Measurements from ENCODE around the gene C10orf95. TPM values are rescaled to one million over a fixed set of nuclear protein-coding genes. Genes with fewer than 3 reads are reported as not detected.
"Not testable (repeated sequence)": the region's sequence is repeated elsewhere in the genome, so short reads cannot be mapped to it uniquely, and the experiment has no call there.

C10orf95 gene
- total RNA-seq = 0.32 and 0.83 TPM in 2 replicates
- total RNA-seq (2013) = 0.54 TPM
- 0.36 and 0.63 TPM in 2 replicates for polyA plus RNA-seq
- 0.29 and 0.77 TPM in 2 replicates for polyA minus RNA-seq

- POLR2A ChIA-PET = interaction anchor here (0.5 to 3.4 kb wide), 9 partner anchors 10 to 298 kb away, joined by 3 to 31 read pairs (median 11); partner anchors contain the start of genes ACTR1A, CUEDC2, FBXL15 and NFKB2
- H3K27ac ChIP-seq (ENCODE audit: low read length in 2 of 2) = peak within 1 kb of the TSS; percentile 2 to 67
- Mint-ChIP-seq H3K4me1 (peaks cover 19% of the 10 kb centered on the region), H3K4me3 (peak within 1 kb of the TSS; percentile 97), H3K9me3 (ENCODE audit: insufficient read depth) (no peaks in the 10 kb centered on the region), H3K27ac (peak within 1 kb of the TSS; percentile 97), H3K27me3 (no peaks in the 10 kb centered on the region)
- H3K4me2 ChIP-seq (replicated peaks; ENCODE audit: low read depth, low read length, poor library complexity, severe bottlenecking) = peak within 1 kb of the TSS; percentile 85
- H2AFZ ChIP-seq (ENCODE audit: insufficient read depth, low read depth, low read length, poor library complexity, severe bottlenecking) = peak within 1 kb of the TSS; percentile 83
- TF ChIP-seq EZH2 (IDR thresholded peaks at IDR 0.05; ENCODE audit: borderline replicate concordance, insufficient read depth, low read depth, low read length, poor library complexity, severe bottlenecking) = no peak
- TF ChIP-seq CTCF (IDR thresholded peaks at IDR 0.05) = no peak
- H4K20me1 ChIP-seq (ENCODE audit: control insufficient read depth, insufficient read depth, low read length, poor library complexity, severe bottlenecking) = peaks cover 13% of the 10 kb centered on the region
- CTCF ChIA-PET = interaction anchor here (0.6 to 6.2 kb wide), 9 partner anchors 10 to 220 kb away, joined by 3 to 32 read pairs (median 14); partner anchors contain the start of genes CUEDC2, FBXL15 and NFKB2
- peaks cover 0 to 20% of the 10 kb centered on the region in 2 experiments for H3K36me3 ChIP-seq (replicated peaks in 1 of 2; ENCODE audit: control extremely low read depth in 1 of 2, control insufficient read depth in 1 of 2, extremely low read depth in 1 of 2, insufficient read depth in 2 of 2, low read length in 1 of 2)
- intact Hi-C loops (cut with micrococcal nuclease) = no loop called here
- DNase-seq = no peak
- H3K4me3 ChIP-seq (ENCODE audit: control extremely low read depth in 1 of 5, extremely low read depth in 1 of 5, insufficient read depth in 1 of 5, low read depth in 2 of 5, low read length in 4 of 5) = peak within 1 kb of the TSS in 4 of 5 experiments; percentile 54 to 97 (median 81)
- ATAC-seq (ENCODE audit: low read depth) = no peak
- H3K9ac ChIP-seq (ENCODE audit: low read length) = peak within 1 kb of the TSS; percentile 75
- no peaks in the 10 kb centered on the region for H3K27me3 ChIP-seq (replicated peaks in 1 of 4; ENCODE audit: control extremely low read depth in 1 of 4, control insufficient read depth in 3 of 4, insufficient read depth in 4 of 4, low read length in 3 of 4)
- peaks cover 10% of the 10 kb centered on the region for H3K79me2 ChIP-seq (ENCODE audit: control insufficient read depth, insufficient read depth, low read length)
- H3K9me3 ChIP-seq (ENCODE audit: control extremely low read depth in 1 of 3, control insufficient read depth in 2 of 3, insufficient read depth in 1 of 3, low read length in 2 of 3) = no peaks in the 10 kb centered on the region
- H3K4me1 ChIP-seq (ENCODE audit: control insufficient read depth in 2 of 2, insufficient read depth in 2 of 2, low read length in 2 of 2) = peaks cover 12 to 15% of the 10 kb centered on the region in 2 donors
- WGBS (ENCODE audit: insufficient coverage) = 31% methylated on average over 26 of the region's 28 CpGs
These were observed at the start of gene C10orf95 for GRCh38 chr10:102451105-102451969. C10orf95 (minus strand) TSS chr10:102451543; CDS start chr10:102451093, 450 bp downstream.

GRCh38 chr10:102500686-102501085 is 49.3 kb upstream of the C10orf95 start:
- peaks cover 24 to 28% of the 10 kb centered on the region in 2 donors for H3K4me1 ChIP-seq (ENCODE audit: control insufficient read depth in 2 of 2, insufficient read depth in 2 of 2, low read length in 2 of 2)
- peaks cover 21% of the 10 kb centered on the region for H3K4me1 Mint-ChIP-seq
- not testable (repeated sequence) for H3K9me3 ChIP-seq (ENCODE audit: control extremely low read depth in 1 of 3, control insufficient read depth in 2 of 3, insufficient read depth in 1 of 3, low read length in 2 of 3); H2AFZ ChIP-seq (ENCODE audit: insufficient read depth, low read depth, low read length, poor library complexity, severe bottlenecking); DNase-seq; H3K27me3 ChIP-seq (replicated peaks in 1 of 4; ENCODE audit: control extremely low read depth in 1 of 4, control insufficient read depth in 3 of 4, insufficient read depth in 4 of 4, low read length in 3 of 4); H3K4me3 Mint-ChIP-seq; H3K27me3 Mint-ChIP-seq; H3K36me3 ChIP-seq (replicated peaks in 1 of 2; ENCODE audit: control extremely low read depth in 1 of 2, control insufficient read depth in 1 of 2, extremely low read depth in 1 of 2, insufficient read depth in 2 of 2, low read length in 1 of 2); H3K4me3 ChIP-seq (ENCODE audit: control extremely low read depth in 1 of 5, extremely low read depth in 1 of 5, insufficient read depth in 1 of 5, low read depth in 2 of 5, low read length in 4 of 5); ATAC-seq (ENCODE audit: low read depth); H3K27ac Mint-ChIP-seq; H3K9me3 Mint-ChIP-seq (ENCODE audit: insufficient read depth); H3K9ac ChIP-seq (ENCODE audit: low read length)
- CTCF ChIA-PET = interaction anchor here (0.6 to 7.8 kb wide), 6 partner anchors 39 to 331 kb away, joined by 3 to 110 read pairs (median 4); no protein-coding TSS in a partner anchor
- POLR2A ChIA-PET = interaction anchor here (0.9 kb wide), 1 partner anchor 64 kb away, joined by 3 read pairs; no protein-coding TSS in a partner anchor
- H3K4me2 ChIP-seq (replicated peaks; ENCODE audit: low read depth, low read length, poor library complexity, severe bottlenecking) = peak overlapping the region; percentile 100
- intact Hi-C loops (cut with micrococcal nuclease) = loop anchor here (5.0 kb wide), 3 partner anchors 273 to 692 kb away; partner anchors contain the start of genes ELOVL3 and NT5C2
- peak overlapping the region in 1 of 2 donors; percentile 77 for H3K27ac ChIP-seq (ENCODE audit: low read length in 2 of 2)
- H3K79me2 ChIP-seq (ENCODE audit: control insufficient read depth, insufficient read depth, low read length) = peaks cover 79% of the 10 kb centered on the region
- H4K20me1 ChIP-seq (ENCODE audit: control insufficient read depth, insufficient read depth, low read length, poor library complexity, severe bottlenecking) = peaks cover 48% of the 10 kb centered on the region
- WGBS (ENCODE audit: insufficient coverage) = 100% methylated on average over 12 of the region's 13 CpGs

Data from B cell (primary cell).